ENCODE results near the gene MSMO1.

DNA sequence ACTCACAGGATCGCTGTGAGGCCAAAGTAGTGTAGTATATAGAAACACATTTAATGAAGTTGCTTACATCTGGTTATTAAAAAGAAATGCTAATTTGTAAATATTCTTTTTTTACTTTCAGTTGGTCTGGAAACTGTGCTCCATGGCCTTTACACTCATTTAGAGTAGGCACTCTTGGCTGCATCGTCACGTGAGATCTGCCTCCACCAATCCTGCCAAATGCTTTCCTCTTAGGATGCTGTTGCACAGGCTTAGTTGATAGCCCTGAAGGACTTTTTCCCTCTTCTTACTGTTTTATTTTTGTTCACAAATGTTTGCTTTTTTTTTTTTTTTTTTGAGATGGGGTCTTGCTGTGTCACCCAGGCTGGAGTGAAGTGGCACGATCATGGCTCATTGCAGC is 57.7 kb downstream of the MSMO1 start:
- TF ChIP-seq, protein P1, sequence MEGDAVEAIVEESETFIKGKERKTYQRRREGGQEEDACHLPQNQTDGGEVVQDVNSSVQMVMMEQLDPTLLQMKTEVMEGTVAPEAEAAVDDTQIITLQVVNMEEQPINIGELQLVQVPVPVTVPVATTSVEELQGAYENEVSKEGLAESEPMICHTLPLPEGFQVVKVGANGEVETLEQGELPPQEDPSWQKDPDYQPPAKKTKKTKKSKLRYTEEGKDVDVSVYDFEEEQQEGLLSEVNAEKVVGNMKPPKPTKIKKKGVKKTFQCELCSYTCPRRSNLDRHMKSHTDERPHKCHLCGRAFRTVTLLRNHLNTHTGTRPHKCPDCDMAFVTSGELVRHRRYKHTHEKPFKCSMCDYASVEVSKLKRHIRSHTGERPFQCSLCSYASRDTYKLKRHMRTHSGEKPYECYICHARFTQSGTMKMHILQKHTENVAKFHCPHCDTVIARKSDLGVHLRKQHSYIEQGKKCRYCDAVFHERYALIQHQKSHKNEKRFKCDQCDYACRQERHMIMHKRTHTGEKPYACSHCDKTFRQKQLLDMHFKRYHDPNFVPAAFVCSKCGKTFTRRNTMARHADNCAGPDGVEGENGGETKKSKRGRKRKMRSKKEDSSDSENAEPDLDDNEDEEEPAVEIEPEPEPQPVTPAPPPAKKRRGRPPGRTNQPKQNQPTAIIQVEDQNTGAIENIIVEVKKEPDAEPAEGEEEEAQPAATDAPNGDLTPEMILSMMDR (IDR thresholded peaks at IDR 0.05): no peak
- no peak for TF ChIP-seq EP300 (IDR thresholded peaks at IDR 0.05)
